Tibial nerve (tissue), 4 donors: ENCODE measurements around the gene SUN5. TPM values are rescaled to one million over a fixed set of nuclear protein-coding genes. Genes with fewer than 3 reads are reported as not detected.

Source experiments
- DNase-seq, 2 donors: peaks; one replicate each; pipeline ENCODE4 v3.0.0-alpha.2; 2019; ENCODE audit warnings: low spot score in 2 of 2
- H3K27ac ChIP-seq, 4 donors: fragments of 200-600 bp; sonication (generic) in 3 of 4; one replicate each; pipeline ENCODE4 v1.5.1; 2017 to 2019; ENCODE audit warnings: mild to moderate bottlenecking in 1 of 4
- H3K27me3 ChIP-seq, 2 donors: fragments of 200-600 bp; sonication (generic) in 1 of 2; one replicate each; pipeline versions ENCODE4 v1.5.1 to v1.6.0; 2017 to 2019
- H3K36me3 ChIP-seq, 3 donors: fragments of 200-600 bp; sonication (generic); one replicate each; pipeline ENCODE4 v1.5.1; 2018 to 2019
- H3K4me1 ChIP-seq, 4 donors: fragments of 200-600 bp; sonication (generic) in 3 of 4; one replicate each; pipeline ENCODE4 v1.5.1; 2017 to 2019
- H3K4me3 ChIP-seq, 4 donors: fragments of 200-600 bp; sonication (generic) in 3 of 4; one replicate each; pipeline ENCODE4 v1.5.1; 2017 to 2019; ENCODE audit warnings: mild to moderate bottlenecking in 1 of 4, moderate library complexity in 1 of 4
- H3K9me3 ChIP-seq, 4 donors: fragments of 200-600 bp; sonication (generic) in 3 of 4; one replicate each; pipeline ENCODE4 v1.5.1; 2017 to 2019
- CTCF ChIP-seq, 5 experiments: fragments of 200-600 bp in 3 of 5; fragments of 450-650 bp in 2 of 5; sonication (generic) in 3 of 5; IDR thresholded peaks; one replicate each; pipeline ENCODE4 v1.5.1; 2016 to 2019; ENCODE audit warnings: antibody characterized with exemption in 5 of 5, mild to moderate bottlenecking in 3 of 5, moderate library complexity in 2 of 5
- EP300 ChIP-seq, 2 donors: sonication (generic); formaldehyde crosslinking; IDR thresholded peaks; one replicate each; pipeline ENCODE4 v1.6.1; 2017; ENCODE audit warnings: antibody characterized with exemption in 2 of 2, mild to moderate bottlenecking in 1 of 2
- POLR2A ChIP-seq, 2 donors: fragments of 450-650 bp; IDR thresholded peaks; one replicate each; pipeline ENCODE4 v1.6.1; 2017; ENCODE audit warnings: antibody characterized with exemption in 2 of 2, mild to moderate bottlenecking in 2 of 2, moderate library complexity in 2 of 2
- WGBS, 2 donors: methylation state at CpG; one replicate each; pipeline ENCODE4 v1.1.5; 2018; 5-methylcytosine and 5-hydroxymethylcytosine counted together
- total RNA-seq, 4 donors: library from RNA; depleted of rRNA; stranded (reverse); fragments of >200 nt; gene quantifications; one replicate each; pipeline ENCODE4 v1.1.0, GENCODE V29; 2016

SUN5 gene
- total RNA-seq, 4 donors from 2014 or later: not detected

- no peak for TF ChIP-seq POLR2A (IDR thresholded peaks at IDR 0.05)
- no peak for TF ChIP-seq CTCF (IDR thresholded peaks at IDR 0.05)
- TF ChIP-seq EP300 (IDR thresholded peaks at IDR 0.05): no peak
- no peaks in the 10 kb centered on the region for H3K27me3 ChIP-seq
- 77 to 79% methylated on average over 10 of the region's 10 CpGs for WGBS, 2 donors
- no peak overlapping the region for H3K4me3 ChIP-seq
- no peaks in the 10 kb centered on the region for H3K4me1 ChIP-seq
- DNase-seq: no peak
- H3K27ac ChIP-seq: no peak overlapping the region
- H3K9me3 ChIP-seq: no peaks in the 10 kb centered on the region
- H3K36me3 ChIP-seq: no peaks in the 10 kb centered on the region
Observed at GRCh38 chr20:33026779-33027759, 22.8 kb upstream of the SUN5 start.

- H3K27ac ChIP-seq: no peak overlapping the region
- WGBS, 2 donors: 75 to 88% methylated on average over 5 of the region's 5 CpGs
- DNase-seq: no peak
- H3K9me3 ChIP-seq: no peaks in the 10 kb centered on the region
- no peaks in the 10 kb centered on the region for H3K36me3 ChIP-seq
- H3K27me3 ChIP-seq: no peaks in the 10 kb centered on the region
- H3K4me3 ChIP-seq: no peak overlapping the region
- H3K4me1 ChIP-seq: no peaks in the 10 kb centered on the region
- TF ChIP-seq POLR2A (IDR thresholded peaks at IDR 0.05) (no peak), CTCF (IDR thresholded peaks at IDR 0.05) (no peak), EP300 (IDR thresholded peaks at IDR 0.05) (no peak)
Observed at GRCh38 chr20:33026072-33026778, 22.0 kb upstream of the SUN5 start.

GRCh38 chr20:33025318-33025876 lies 21.2 kb upstream of the SUN5 start:
- H3K4me3 ChIP-seq: no peak overlapping the region
- H3K9me3 ChIP-seq: no peaks in the 10 kb centered on the region
- H3K27ac ChIP-seq: no peak overlapping the region
- H3K36me3 ChIP-seq: no peaks in the 10 kb centered on the region
- no peak for DNase-seq
- H3K27me3 ChIP-seq: no peaks in the 10 kb centered on the region
- H3K4me1 ChIP-seq: no peaks in the 10 kb centered on the region
- 69 to 92% methylated on average over 9 of the region's 9 CpGs for WGBS, 2 donors
- TF ChIP-seq CTCF (IDR thresholded peaks at IDR 0.05) (no peak), EP300 (IDR thresholded peaks at IDR 0.05) (no peak), POLR2A (IDR thresholded peaks at IDR 0.05) (no peak)

- H3K27ac ChIP-seq: no peak overlapping the region
- 77 to 78% methylated on average over 5 of the region's 5 CpGs for WGBS, 2 donors
- H3K36me3 ChIP-seq: no peaks in the 10 kb centered on the region
- no peak for TF ChIP-seq CTCF (IDR thresholded peaks at IDR 0.05)
- no peak for TF ChIP-seq POLR2A (IDR thresholded peaks at IDR 0.05)
- no peak for TF ChIP-seq EP300 (IDR thresholded peaks at IDR 0.05)
- no peak overlapping the region for H3K4me3 ChIP-seq
- DNase-seq: no peak
- no peaks in the 10 kb centered on the region for H3K9me3 ChIP-seq
- no peaks in the 10 kb centered on the region for H3K4me1 ChIP-seq
- H3K27me3 ChIP-seq: no peaks in the 10 kb centered on the region
Observed at GRCh38 chr20:33024609-33025317, 20.5 kb upstream of the SUN5 start.
